ENCODE data around the gene ADGRF5.

ADGRF5 gene

GRCh38 chr6:46904117-46904516 is 17.6 kb downstream of the ADGRF5 start:
- no peak overlapping the region for H3K4me3 ChIP-seq (ENCODE audit: low read length)
- no peak for TF ChIP-seq CTCF (conservative IDR thresholded peaks at IDR 0.05; ENCODE audit: low read depth, low read length)
- DNase-seq (ENCODE audit: low read depth), result no peak

DNA sequence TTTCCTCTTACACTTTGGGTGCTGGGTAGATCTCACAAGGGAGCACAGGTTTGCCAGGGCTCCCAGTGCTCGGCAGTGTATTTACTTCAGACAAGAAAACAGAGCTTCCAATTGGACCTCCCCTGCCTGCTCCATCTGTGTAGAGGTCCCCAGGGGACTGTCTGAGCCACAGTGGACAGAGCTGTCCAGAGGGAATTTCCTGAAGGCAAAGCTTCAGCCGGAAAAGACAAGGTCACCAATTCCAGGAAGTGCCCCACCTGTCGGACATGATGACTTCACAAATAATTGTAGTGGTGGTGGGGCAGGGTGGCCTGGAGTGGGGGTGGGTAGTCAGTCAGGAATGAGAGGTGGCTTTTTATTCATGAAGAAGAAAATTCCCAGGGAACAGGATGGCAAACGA is 18.6 kb downstream of the ADGRF5 start:
- no peak overlapping the region for H3K4me3 ChIP-seq (ENCODE audit: low read length)
- no peak for DNase-seq (ENCODE audit: low read depth)
- no peak for TF ChIP-seq CTCF (conservative IDR thresholded peaks at IDR 0.05; ENCODE audit: low read depth, low read length)

DNA sequence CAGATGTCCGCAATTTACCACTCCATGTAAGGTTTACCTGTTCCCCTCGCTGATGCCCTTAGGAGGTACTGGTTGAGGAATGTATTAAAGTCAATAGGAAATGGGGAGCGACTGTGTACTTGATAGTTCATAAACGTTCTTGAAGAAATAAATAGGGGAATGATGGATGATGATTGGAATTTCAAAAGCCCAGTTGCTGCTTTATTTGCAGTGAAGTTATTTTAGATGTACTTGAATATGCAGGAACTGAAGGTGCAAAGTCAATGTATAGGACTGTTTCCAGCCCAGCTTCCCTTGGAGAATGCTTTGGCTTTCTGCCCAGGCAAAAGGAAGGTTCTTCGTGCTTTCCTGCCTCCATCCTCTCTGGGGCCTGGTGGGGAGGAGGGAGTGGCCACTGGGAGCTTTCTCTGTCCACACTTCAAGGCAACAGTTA is 19.8 kb downstream of the ADGRF5 start:
- no peak for DNase-seq (ENCODE audit: low read depth)
- H3K4me3 ChIP-seq (ENCODE audit: low read length), result no peak overlapping the region
- no peak for TF ChIP-seq CTCF (conservative IDR thresholded peaks at IDR 0.05; ENCODE audit: low read depth, low read length)

GRCh38 chr6:46900266-46900665 is 21.5 kb downstream of the ADGRF5 start:
- TF ChIP-seq CTCF (conservative IDR thresholded peaks at IDR 0.05; ENCODE audit: low read depth, low read length), result no peak
- no peak overlapping the region for H3K4me3 ChIP-seq (ENCODE audit: low read length)
- DNase-seq (ENCODE audit: low read depth), result no peak

DNA sequence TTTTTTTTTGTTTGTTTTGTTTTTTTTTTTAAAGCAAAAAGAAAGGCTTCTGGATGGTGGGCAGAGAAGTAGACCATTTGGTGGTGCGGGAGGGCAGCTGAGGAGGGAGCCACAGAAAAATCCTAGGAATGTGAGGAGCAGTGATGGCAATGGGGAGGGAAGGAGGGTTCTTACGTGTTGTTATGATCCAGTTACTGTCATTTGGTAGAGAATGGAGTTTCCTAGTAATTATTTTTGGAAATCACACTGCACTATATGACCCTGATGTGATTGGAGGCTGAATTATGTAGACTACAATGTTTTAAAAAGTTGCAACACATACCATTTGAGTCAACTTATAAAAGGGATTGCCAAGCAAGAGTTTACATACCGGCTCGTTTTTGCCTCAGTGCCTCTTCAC is 22.1 kb downstream of the ADGRF5 start:
- no peak for DNase-seq (ENCODE audit: low read depth)
- H3K4me3 ChIP-seq (ENCODE audit: low read length), result no peak overlapping the region
- no peak for TF ChIP-seq CTCF (conservative IDR thresholded peaks at IDR 0.05; ENCODE audit: low read depth, low read length)

DNA sequence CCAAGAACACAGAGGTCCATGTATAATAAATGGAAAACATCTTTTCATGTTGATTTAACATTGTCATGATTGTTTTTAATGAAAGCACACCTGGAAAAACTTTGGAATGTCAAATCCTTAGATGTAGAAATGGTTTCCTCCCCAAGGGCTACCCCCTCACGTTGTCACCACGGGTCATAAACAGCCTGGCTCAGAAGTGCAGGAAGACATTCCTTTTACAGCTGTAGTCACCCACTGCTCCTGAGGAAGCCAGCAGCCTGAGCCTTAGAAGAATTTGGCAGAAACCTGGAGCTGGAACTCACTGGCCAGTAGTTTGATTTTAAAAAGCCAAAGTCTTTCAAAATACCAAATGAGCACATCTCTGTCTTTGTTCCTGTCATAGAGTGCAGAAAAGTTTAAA is 23.7 kb downstream of the ADGRF5 start:
- TF ChIP-seq CTCF (conservative IDR thresholded peaks at IDR 0.05; ENCODE audit: low read depth, low read length), result no peak
- DNase-seq (ENCODE audit: low read depth), result no peak
- no peak overlapping the region for H3K4me3 ChIP-seq (ENCODE audit: low read length)

GRCh38 chr6:46896871-46897270 is 24.9 kb downstream of the ADGRF5 start:
- TF ChIP-seq CTCF (conservative IDR thresholded peaks at IDR 0.05; ENCODE audit: low read depth, low read length), result no peak
- no peak overlapping the region for H3K4me3 ChIP-seq (ENCODE audit: low read length)

More at GRCh38 chr6:46896871-46897270, 24.9 kb downstream of the ADGRF5 start:
- DNase-seq (ENCODE audit: low read depth), result no peak

Measured in retinal pigment epithelial cell (primary cell).